HEK293 (cell line): Measurements from ENCODE around the gene CD101.

ENCODE experiments used
- CTCF ChIA-PET: fragments of 350-600 bp; formaldehyde crosslinking; extraction: SDS; loops from one replicate; lab custom pipeline; 2021; ENCODE audit warnings: antibody characterized with exemption; lab: Yijun Ruan, JAX
- POLR2A ChIA-PET: fragments of 300-600 bp; formaldehyde crosslinking; extraction: SDS; loops from one replicate; lab custom pipeline; 2020; ENCODE audit warnings: antibody characterized with exemption, inconsistent platforms; lab: Yijun Ruan, JAX
- H3K27ac ChIP-seq: fragments of 200-500 bp; sonication (Bioruptor generic); 2 replicates; pipeline ENCODE4 v1.5.1; 2014; ENCODE audit warnings: low read depth, low read length, control low read depth, inconsistent platforms; ENCODE audit errors: extremely low read depth
- H3K36me3 ChIP-seq, 2 experiments: fragments of 200-500 bp in 1 of 2; sonication (Bioruptor generic) in 1 of 2; 1 replicate in 1 of 2; 2 replicates in 1 of 2; pipeline ENCODE4 v1.5.1; 2014 to 2017; ENCODE audit warnings: inconsistent platforms in 2 of 2, low read length in 2 of 2; ENCODE audit not compliant: control insufficient read depth in 2 of 2, insufficient read depth in 1 of 2
- H3K4me1 ChIP-seq: fragments of 200-500 bp; sonication (Bioruptor generic); 2 replicates; pipeline ENCODE4 v1.5.1; 2014; ENCODE audit warnings: mild to moderate bottlenecking, low read length, inconsistent platforms; ENCODE audit not compliant: control insufficient read depth, insufficient read depth
- H3K4me3 ChIP-seq: 2 replicates; pipeline ENCODE4 v1.5.1; 2011; ENCODE audit warnings: low read depth, mild to moderate bottlenecking, control low read depth, low read length, moderate library complexity
- H3K9me3 ChIP-seq: fragments of 200-500 bp; sonication (Bioruptor generic); 2 replicates; pipeline ENCODE4 v1.5.1; 2014; ENCODE audit warnings: low read depth, low read length, inconsistent platforms; ENCODE audit not compliant: control insufficient read depth, insufficient read depth
- ZBTB17 ChIP-seq: fragments of 450-650 bp; formaldehyde crosslinking; IDR thresholded peaks from 2 replicates; pipeline ENCODE4 v1.5.1; 2016; ENCODE audit warnings: missing biosample characterization, missing genetic modification characterization
- ZNF132 ChIP-seq: fragments of 450-650 bp; formaldehyde crosslinking; IDR thresholded peaks from 2 replicates; pipeline ENCODE4 v1.5.1; 2017; ENCODE audit warnings: missing biosample characterization, missing genetic modification characterization, borderline replicate concordance
- TF ChIP-seq, protein P1 (sequence below): fragments of 450-650 bp; formaldehyde crosslinking; IDR thresholded peaks from 2 replicates; pipeline ENCODE4 v1.5.1; 2016; ENCODE audit warnings: missing biosample characterization, missing genetic modification characterization, borderline replicate concordance
- TF ChIP-seq, protein P2 (sequence below): fragments of 450-650 bp; formaldehyde crosslinking; IDR thresholded peaks from 2 replicates; pipeline ENCODE4 v1.5.1; 2016; ENCODE audit warnings: missing biosample characterization, missing genetic modification characterization
- TF ChIP-seq, protein P3 (sequence below): fragments of 450-650 bp; formaldehyde crosslinking; IDR thresholded peaks from 2 replicates; pipeline ENCODE4 v1.5.1; 2016; ENCODE audit warnings: missing biosample characterization, missing genetic modification characterization
- TF ChIP-seq, protein P4 (sequence below): fragments of 450-650 bp; formaldehyde crosslinking; IDR thresholded peaks from 2 replicates; pipeline ENCODE4 v1.5.1; 2016; ENCODE audit warnings: missing biosample characterization, missing genetic modification characterization
- TF ChIP-seq, protein P5 (sequence below): fragments of 450-650 bp; formaldehyde crosslinking; IDR thresholded peaks from 2 replicates; pipeline ENCODE4 v1.5.1; 2016; ENCODE audit warnings: missing biosample characterization, missing genetic modification characterization

CD101 gene

DNA sequence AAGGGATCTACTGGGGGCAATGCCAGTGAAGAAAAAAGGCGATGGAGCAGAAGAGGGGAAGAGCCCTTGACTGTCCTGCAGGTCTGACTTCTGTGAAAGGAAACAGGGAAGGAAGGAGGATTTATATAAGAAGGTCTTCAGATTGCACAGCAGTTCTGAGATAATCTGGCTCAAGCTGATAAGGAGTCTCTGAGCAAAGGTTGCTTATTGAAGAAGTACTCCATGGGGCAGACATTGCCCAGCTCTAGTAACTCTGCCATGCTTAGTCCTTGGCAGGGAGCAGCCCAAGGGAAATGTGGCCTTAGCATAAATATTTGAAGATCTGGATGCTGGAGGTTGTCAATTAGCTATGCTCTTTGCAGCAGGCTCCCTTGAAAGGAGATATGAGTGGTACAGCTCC lies 42.7 kb downstream of the CD101 start:
- H3K36me3 ChIP-seq, result peaks cover 0 to 5% of the 10 kb centered on the region in 2 experiments; a peak in 1 of 3 replicates
- H3K27ac ChIP-seq, result no peak overlapping the region
- TF ChIP-seq, protein P1, sequence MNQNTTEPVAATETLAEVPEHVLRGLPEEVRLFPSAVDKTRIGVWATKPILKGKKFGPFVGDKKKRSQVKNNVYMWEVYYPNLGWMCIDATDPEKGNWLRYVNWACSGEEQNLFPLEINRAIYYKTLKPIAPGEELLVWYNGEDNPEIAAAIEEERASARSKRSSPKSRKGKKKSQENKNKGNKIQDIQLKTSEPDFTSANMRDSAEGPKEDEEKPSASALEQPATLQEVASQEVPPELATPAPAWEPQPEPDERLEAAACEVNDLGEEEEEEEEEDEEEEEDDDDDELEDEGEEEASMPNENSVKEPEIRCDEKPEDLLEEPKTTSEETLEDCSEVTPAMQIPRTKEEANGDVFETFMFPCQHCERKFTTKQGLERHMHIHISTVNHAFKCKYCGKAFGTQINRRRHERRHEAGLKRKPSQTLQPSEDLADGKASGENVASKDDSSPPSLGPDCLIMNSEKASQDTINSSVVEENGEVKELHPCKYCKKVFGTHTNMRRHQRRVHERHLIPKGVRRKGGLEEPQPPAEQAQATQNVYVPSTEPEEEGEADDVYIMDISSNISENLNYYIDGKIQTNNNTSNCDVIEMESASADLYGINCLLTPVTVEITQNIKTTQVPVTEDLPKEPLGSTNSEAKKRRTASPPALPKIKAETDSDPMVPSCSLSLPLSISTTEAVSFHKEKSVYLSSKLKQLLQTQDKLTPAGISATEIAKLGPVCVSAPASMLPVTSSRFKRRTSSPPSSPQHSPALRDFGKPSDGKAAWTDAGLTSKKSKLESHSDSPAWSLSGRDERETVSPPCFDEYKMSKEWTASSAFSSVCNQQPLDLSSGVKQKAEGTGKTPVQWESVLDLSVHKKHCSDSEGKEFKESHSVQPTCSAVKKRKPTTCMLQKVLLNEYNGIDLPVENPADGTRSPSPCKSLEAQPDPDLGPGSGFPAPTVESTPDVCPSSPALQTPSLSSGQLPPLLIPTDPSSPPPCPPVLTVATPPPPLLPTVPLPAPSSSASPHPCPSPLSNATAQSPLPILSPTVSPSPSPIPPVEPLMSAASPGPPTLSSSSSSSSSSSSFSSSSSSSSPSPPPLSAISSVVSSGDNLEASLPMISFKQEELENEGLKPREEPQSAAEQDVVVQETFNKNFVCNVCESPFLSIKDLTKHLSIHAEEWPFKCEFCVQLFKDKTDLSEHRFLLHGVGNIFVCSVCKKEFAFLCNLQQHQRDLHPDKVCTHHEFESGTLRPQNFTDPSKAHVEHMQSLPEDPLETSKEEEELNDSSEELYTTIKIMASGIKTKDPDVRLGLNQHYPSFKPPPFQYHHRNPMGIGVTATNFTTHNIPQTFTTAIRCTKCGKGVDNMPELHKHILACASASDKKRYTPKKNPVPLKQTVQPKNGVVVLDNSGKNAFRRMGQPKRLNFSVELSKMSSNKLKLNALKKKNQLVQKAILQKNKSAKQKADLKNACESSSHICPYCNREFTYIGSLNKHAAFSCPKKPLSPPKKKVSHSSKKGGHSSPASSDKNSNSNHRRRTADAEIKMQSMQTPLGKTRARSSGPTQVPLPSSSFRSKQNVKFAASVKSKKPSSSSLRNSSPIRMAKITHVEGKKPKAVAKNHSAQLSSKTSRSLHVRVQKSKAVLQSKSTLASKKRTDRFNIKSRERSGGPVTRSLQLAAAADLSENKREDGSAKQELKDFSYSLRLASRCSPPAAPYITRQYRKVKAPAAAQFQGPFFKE, result no peak
- peak; percentile 83; the same call in 1 of the 2 replicates for TF ChIP-seq ZNF132 (tag by site-specific recombination)
- no peak overlapping the region for H3K4me3 ChIP-seq
- ChIA-PET POLR2A (no interaction called here), CTCF (interaction anchor here (0.7 kb wide), 2 partner anchors 307 to 372 kb away, joined by 3 read pairs; no protein-coding TSS in a partner anchor)
- H3K9me3 ChIP-seq, result no peaks in the 10 kb centered on the region
- H3K4me1 ChIP-seq, result no peaks in the 10 kb centered on the region

DNA sequence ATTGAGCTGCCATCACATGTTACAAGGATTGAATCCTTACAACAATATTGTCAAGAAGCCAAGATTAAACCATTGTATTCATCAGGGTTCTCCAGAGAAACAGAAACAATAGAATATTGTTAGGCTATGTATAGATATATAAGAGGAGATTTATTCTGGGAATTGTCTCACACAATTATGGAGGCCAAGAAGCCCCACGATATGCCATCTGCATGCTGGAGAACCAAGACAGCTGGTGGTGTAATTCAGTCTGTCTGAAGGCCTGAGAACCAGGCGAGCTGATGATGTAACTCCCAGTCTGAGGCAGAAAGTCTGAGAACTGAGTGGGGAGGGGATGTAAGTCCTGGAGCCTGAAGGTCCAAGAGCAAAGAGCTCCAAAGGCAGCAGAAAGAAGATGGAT lies 44.1 kb downstream of the CD101 start:
- H3K4me3 ChIP-seq, result no peak overlapping the region
- TF ChIP-seq, protein P2, sequence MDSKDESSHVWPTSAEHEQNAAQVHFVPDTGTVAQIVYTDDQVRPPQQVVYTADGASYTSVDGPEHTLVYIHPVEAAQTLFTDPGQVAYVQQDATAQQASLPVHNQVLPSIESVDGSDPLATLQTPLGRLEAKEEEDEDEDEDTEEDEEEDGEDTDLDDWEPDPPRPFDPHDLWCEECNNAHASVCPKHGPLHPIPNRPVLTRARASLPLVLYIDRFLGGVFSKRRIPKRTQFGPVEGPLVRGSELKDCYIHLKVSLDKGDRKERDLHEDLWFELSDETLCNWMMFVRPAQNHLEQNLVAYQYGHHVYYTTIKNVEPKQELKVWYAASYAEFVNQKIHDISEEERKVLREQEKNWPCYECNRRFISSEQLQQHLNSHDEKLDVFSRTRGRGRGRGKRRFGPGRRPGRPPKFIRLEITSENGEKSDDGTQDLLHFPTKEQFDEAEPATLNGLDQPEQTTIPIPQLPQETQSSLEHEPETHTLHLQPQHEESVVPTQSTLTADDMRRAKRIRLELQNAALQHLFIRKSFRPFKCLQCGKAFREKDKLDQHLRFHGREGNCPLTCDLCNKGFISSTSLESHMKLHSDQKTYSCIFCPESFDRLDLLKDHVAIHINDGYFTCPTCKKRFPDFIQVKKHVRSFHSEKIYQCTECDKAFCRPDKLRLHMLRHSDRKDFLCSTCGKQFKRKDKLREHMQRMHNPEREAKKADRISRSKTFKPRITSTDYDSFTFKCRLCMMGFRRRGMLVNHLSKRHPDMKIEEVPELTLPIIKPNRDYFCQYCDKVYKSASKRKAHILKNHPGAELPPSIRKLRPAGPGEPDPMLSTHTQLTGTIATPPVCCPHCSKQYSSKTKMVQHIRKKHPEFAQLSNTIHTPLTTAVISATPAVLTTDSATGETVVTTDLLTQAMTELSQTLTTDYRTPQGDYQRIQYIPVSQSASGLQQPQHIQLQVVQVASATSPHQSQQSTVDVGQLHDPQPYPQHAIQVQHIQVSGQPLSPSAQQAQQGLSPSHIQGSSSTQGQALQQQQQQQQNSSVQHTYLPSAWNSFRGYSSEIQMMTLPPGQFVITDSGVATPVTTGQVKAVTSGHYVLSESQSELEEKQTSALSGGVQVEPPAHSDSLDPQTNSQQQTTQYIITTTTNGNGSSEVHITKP (tag by site-specific recombination), result peak; percentile 66
- 0 out of 2 replicates have a peak, but pooled peaks have one; percentile 20 for TF ChIP-seq ZBTB17 (tag by site-specific recombination)
- TF ChIP-seq, protein P3, sequence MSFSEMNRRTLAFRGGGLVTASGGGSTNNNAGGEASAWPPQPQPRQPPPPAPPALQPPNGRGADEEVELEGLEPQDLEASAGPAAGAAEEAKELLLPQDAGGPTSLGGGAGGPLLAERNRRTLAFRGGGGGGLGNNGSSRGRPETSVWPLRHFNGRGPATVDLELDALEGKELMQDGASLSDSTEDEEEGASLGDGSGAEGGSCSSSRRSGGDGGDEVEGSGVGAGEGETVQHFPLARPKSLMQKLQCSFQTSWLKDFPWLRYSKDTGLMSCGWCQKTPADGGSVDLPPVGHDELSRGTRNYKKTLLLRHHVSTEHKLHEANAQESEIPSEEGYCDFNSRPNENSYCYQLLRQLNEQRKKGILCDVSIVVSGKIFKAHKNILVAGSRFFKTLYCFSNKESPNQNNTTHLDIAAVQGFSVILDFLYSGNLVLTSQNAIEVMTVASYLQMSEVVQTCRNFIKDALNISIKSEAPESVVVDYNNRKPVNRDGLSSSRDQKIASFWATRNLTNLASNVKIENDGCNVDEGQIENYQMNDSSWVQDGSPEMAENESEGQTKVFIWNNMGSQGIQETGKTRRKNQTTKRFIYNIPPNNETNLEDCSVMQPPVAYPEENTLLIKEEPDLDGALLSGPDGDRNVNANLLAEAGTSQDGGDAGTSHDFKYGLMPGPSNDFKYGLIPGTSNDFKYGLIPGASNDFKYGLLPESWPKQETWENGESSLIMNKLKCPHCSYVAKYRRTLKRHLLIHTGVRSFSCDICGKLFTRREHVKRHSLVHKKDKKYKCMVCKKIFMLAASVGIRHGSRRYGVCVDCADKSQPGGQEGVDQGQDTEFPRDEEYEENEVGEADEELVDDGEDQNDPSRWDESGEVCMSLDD, result no peak
- TF ChIP-seq, protein P4, sequence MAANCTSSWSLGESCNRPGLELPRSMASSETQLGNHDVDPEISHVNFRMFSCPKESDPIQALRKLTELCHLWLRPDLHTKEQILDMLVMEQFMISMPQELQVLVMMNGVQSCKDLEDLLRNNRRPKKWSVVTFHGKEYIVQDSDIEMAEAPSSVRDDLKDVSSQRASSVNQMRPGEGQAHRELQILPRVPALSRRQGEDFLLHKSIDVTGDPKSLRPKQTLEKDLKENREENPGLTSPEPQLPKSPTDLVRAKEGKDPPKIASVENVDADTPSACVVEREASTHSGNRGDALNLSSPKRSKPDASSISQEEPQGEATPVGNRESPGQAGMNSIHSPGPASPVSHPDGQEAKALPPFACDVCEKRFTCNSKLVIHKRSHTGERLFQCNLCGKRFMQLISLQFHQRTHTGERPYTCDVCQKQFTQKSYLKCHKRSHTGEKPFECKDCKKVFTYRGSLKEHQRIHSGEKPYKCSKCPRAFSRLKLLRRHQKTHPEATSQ (tag by site-specific recombination), result no peak
- TF ChIP-seq, protein P5, sequence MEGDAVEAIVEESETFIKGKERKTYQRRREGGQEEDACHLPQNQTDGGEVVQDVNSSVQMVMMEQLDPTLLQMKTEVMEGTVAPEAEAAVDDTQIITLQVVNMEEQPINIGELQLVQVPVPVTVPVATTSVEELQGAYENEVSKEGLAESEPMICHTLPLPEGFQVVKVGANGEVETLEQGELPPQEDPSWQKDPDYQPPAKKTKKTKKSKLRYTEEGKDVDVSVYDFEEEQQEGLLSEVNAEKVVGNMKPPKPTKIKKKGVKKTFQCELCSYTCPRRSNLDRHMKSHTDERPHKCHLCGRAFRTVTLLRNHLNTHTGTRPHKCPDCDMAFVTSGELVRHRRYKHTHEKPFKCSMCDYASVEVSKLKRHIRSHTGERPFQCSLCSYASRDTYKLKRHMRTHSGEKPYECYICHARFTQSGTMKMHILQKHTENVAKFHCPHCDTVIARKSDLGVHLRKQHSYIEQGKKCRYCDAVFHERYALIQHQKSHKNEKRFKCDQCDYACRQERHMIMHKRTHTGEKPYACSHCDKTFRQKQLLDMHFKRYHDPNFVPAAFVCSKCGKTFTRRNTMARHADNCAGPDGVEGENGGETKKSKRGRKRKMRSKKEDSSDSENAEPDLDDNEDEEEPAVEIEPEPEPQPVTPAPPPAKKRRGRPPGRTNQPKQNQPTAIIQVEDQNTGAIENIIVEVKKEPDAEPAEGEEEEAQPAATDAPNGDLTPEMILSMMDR, result no peak
- TF ChIP-seq, all 188 proteins: peak for 2
- Histone ChIP-seq H3K4me1 (no peaks in the 10 kb centered on the region), H3K9me3 (no peaks in the 10 kb centered on the region), H3K36me3 (peaks cover 0 to 8% of the 10 kb centered on the region in 2 experiments; a peak in 1 of 3 replicates), H3K27ac (no peak overlapping the region)
- ChIA-PET CTCF (interaction anchor here (0.7 to 1.5 kb wide), 3 partner anchors 168 to 473 kb away, joined by 3 to 7 read pairs (median 4); no protein-coding TSS in a partner anchor), POLR2A (interaction anchor here (0.5 to 1.3 kb wide), 2 partner anchors 14 to 403 kb away, joined by 3 read pairs; partner anchors contain the start of gene TTF2)
